ENCODE data around the gene ZNF207.
"Not testable (repeated sequence)": the region's sequence is repeated elsewhere in the genome, so short reads cannot be mapped to it uniquely, and the experiment has no call there.

Gene ZNF207

GRCh38 chr17:32333187-32333586, 16.8 kb upstream of the ZNF207 start:
- no peak for DNase-seq (ENCODE audit: extremely low read depth in 1 of 2, low read depth in 1 of 2)

- no peak for DNase-seq (ENCODE audit: extremely low read depth in 1 of 2, low read depth in 1 of 2)
Measured at GRCh38 chr17:32335046-32335445, 14.9 kb upstream of the ZNF207 start.

GRCh38 chr17:32335687-32336086, 14.3 kb upstream of the ZNF207 start:
- DNase-seq (ENCODE audit: extremely low read depth in 1 of 2, low read depth in 1 of 2) = no peak

GRCh38 chr17:32341141-32341856, 8.7 kb upstream of the ZNF207 start:
- DNase-seq (ENCODE audit: extremely low read depth in 1 of 2, low read depth in 1 of 2) = no peak

GRCh38 chr17:32341857-32342602, 7.9 kb upstream of the ZNF207 start, which contains the start of gene C17orf75:
C17orf75 (minus strand) TSS chr17:32342173; CDS start chr17:32342139, 34 bp downstream.
- peak; percentile 45 to 69 for DNase-seq (ENCODE audit: extremely low read depth in 1 of 2, low read depth in 1 of 2)

DNA sequence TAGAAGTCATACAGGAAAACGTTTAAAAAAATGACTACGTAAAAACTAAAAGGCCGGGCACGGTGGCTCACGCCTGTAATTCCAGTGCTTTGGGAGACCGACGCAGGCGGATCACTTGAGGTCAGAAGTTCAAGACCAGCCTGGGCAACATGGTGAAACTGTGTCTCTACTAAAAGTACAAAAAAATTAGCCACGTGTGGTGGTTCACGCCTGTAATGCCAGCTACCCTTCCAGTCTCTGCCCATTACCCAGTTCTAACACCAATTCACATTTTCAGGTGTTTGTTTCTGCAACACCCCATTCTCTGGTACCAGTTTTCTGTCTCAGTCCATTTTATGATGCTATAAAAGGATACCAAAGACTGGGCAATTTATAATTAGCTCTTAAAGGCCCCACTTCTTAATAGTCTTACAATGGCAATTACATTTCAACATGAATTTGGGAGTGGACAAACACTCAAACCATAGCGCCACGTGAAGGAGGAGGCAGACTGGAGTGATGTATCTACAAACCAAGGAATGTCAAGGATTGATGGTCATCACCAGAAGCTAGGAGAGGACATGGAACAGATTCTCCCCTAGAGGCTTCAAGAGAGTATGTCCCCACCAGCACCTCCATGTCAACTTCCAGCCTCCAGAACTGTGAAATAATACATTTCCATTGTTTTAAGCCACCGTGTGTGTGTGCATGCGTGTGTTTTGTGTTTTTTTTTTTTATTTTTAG, 7.2 kb upstream of the ZNF207 start:
- DNase-seq (ENCODE audit: extremely low read depth in 1 of 2, low read depth in 1 of 2) = no peak

GRCh38 chr17:32345951-32346600, 3.9 kb upstream of the ZNF207 start:
- no peak for DNase-seq (ENCODE audit: extremely low read depth in 1 of 2, low read depth in 1 of 2)

DNA sequence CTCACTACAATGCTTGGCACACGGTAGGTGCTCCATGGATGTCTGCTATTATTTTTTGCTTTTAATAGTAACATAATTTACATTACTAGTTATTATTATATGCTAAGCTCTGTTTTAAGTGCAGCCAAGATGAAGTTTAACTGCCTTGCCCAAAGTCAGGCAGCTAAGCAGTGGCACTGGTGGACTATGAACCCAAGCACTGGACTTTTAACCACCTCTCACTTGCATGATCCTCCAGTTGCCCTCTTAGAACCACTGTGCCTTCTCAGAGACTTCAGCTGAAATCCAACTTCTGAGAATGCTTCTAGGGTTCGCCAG, 1.5 kb upstream of the ZNF207 start:
- DNase-seq (ENCODE audit: extremely low read depth in 1 of 2, low read depth in 1 of 2) = no peak

DNA sequence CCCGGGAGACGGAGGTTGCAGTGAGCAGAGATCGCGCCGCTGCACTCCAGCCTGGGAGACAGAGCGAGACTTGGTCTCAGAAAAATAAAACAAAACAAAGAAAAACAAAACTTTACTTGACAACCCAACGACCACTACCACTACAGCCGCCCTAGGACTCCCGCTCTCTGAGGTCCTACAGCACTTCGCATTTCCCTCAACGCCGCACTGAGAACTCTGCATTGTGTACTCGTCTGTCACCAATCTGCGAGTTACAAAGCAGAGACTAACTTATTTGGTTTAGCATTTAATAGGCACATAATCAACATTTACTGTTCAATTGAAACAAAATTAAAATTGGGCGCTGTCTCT, 479 bp upstream of the ZNF207 start:
- DNase-seq (ENCODE audit: extremely low read depth in 1 of 2, low read depth in 1 of 2) = no peak

DNA sequence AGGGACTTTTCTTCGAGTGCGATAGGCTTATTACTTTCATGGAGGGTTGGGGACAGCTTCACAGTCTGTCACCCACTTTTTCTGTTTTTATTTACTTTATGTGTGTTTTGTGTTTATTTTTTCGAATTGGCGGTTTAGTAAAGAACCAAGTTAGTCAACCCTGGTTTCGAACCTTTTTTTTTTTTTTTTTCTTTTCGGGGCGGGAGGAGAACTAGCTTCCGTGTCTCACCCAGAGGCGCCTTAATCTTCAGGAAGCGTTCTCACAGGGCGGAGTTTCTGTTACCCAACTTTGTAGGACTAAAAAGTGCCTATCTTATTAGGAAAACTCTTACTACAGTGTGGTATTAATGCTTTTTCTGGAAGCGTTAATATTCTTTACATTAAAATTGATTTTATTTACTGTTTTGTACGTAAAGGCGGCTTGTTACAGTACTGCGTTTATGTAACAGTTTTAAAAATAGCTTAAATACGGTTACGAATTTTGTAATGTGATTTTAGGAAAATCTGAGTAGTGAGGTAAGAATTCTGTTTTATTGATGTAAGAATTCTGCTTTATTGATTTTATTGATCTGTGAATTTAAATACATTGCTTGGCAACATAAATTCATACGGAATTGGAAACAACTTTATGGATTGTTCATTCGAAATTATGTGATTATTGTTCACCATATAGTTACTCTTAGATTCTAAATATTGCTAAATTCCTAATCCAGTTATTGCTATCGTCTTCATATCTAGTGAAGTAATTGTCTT, 885 bp downstream of the ZNF207 start:
- DNase-seq (ENCODE audit: extremely low read depth in 1 of 2, low read depth in 1 of 2) = no peak

DNA sequence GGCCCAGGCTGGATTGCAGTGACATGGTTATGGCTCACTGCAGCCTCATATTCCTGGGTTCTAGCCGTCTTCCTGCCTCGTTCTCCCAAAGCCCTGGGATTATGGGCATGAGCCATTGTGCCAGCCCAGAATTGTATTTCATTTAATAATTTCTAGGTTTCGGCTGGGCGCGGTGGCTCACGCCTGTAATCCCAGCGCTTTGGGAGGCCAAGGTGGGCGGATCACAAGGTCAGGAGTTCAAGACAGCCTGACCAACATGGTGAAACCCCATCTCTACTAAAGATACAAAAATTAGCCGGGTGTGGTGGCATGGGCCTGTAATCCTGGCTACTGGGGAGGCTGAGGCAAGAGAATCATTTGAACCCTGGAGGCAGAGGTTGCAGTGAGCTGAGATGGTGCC, 2.8 kb downstream of the ZNF207 start:
- DNase-seq (ENCODE audit: extremely low read depth in 1 of 2, low read depth in 1 of 2) = not testable (repeated sequence)

- no peak for DNase-seq (ENCODE audit: extremely low read depth in 1 of 2, low read depth in 1 of 2)
Measured at GRCh38 chr17:32355649-32356377, 5.9 kb downstream of the ZNF207 start.

GRCh38 chr17:32356378-32356743, 6.4 kb downstream of the ZNF207 start:
- DNase-seq (ENCODE audit: extremely low read depth in 1 of 2, low read depth in 1 of 2) = no peak

GRCh38 chr17:32356750-32357149, 6.8 kb downstream of the ZNF207 start:
- DNase-seq (ENCODE audit: extremely low read depth in 1 of 2, low read depth in 1 of 2) = no peak

DNA sequence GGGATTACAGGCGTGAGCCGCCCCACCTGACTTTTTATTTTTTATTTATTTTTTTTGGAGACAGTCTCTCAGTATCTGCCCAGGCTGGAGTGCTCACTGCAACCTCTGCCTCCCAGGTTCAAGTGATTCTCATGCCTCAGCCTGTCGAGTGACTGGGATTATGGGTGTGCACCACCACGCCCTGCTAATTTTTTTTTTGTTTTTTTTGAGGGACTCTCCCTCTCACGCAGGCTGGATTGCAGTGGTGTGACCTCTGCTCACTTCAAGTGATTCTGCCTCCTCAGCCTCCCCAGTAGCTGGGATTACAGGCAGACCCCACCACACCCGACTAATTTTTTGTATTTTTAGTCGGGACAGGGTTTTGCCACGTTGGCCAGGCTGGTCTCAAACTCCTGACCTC, 7.7 kb downstream of the ZNF207 start:
- no peak for DNase-seq (ENCODE audit: extremely low read depth in 1 of 2, low read depth in 1 of 2)

DNA sequence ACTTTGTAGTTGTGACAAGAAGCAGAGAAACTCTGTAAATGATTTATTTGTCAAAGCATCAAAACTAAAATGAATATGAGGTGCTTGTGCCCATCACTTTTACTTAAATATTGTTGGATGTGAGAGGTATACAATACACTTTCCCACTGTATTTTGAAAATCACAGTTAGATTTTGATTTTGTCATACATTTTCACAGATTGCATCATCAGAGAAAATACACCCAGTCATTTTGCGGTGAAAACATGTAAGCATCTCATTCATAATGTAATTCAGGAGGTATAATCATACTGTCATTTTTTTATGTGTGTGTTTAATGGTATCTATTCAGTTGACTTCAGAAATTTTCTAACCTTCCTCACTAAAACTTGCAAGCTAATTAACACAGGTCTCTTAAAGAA, 11.3 kb downstream of the ZNF207 start:
- DNase-seq (ENCODE audit: extremely low read depth in 1 of 2, low read depth in 1 of 2) = no peak

- no peak for DNase-seq (ENCODE audit: extremely low read depth in 1 of 2, low read depth in 1 of 2)
Measured at GRCh38 chr17:32370426-32370825, 20.5 kb downstream of the ZNF207 start.

DNA sequence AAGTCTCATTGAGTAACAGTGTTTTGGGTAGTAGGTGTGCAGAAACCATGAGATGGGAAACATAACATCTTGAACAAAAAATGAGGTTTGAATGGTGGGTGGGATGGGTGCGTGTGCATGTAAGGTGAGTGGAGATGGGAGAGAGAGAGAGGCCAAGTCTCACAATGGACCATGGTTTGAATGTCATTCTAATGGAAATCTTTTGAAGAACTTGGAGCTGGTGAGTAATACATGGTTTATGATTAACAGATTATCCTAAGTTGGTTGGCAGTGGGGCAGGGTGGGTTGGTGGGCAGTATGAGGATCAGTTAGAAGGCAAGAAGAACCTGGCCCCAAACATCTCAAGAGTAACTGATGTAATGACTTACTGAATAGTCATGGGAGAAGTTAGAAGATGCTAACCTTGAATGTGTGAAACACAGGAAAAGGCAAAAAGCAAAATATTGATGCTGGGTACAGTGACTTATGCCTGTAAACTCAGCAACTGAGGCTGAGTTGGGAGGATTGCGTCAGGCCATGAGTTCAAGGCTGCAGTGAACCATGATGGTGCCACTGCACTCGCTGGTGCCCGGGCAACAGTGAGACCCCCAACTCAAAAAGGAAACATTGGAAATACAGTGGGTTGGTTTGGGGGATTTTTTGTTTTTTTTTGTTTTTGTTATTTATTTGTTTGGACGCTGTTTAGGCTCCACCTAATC, 32.7 kb downstream of the ZNF207 start:
- DNase-seq (ENCODE audit: extremely low read depth in 1 of 2, low read depth in 1 of 2) = no peak

GRCh38 chr17:32383926-32384434, 34.0 kb downstream of the ZNF207 start:
- DNase-seq (ENCODE audit: extremely low read depth in 1 of 2, low read depth in 1 of 2) = no peak
